HCT116 (cell line): ENCODE measurements around the gene ITPK1. TPM values are rescaled to one million over a fixed set of nuclear protein-coding genes. Genes with fewer than 3 reads are reported as not detected.

Experiments used
- ATAC-seq: fragments of 200-7000 bp; cut with Tn5 transposase; 2 replicates; pipeline ENCODE4 v1.9.1; 2020; ENCODE audit warnings: mild to moderate bottlenecking, moderate library complexity
- BruUV-seq: library from RNA; stranded (reverse); fragments of 400-500 nt; replicated peaks from 2 replicates; lab custom pipeline; 2021; lab: Mats Ljungman, UMichigan
- CTCF ChIA-PET: fragments of 300-600 bp; sonication (Branson Sonifier 250); formaldehyde crosslinking; loops from one replicate; lab custom pipeline; 2021; ENCODE audit warnings: antibody characterized with exemption; lab: Charles Lee
- POLR2A ChIA-PET: fragments of 300-600, 350-600 bp; sonication (Branson Sonifier 250); formaldehyde crosslinking; loops from one replicate; lab custom pipeline; 2021; ENCODE audit warnings: antibody characterized with exemption; lab: Charles Lee
- RAD21 ChIA-PET, 2 experiments: fragments of 300-600 bp; sonication (Branson Sonifier 250); formaldehyde crosslinking; loops; one replicate each; lab custom pipeline; 2023; ENCODE audit warnings: low total read pairs in 2 of 2; ENCODE audit not compliant: uncharacterized antibody in 2 of 2, unreplicated experiment in 2 of 2, low non-redundant PET in 1 of 2; lab: Charles Lee
- DNase-seq: peaks from one replicate; pipeline ENCODE4 v3.0.0-alpha.2; 2010; ENCODE audit warnings: low read depth, low spot score
- H2AFZ ChIP-seq: fragments of 200-600 bp; shearing (Covaris generic), sonication (generic); 2 replicates; pipeline ENCODE4 v1.6.1; 2017; ENCODE audit warnings: low read depth, mixed run types, mixed read lengths, antibody characterized with exemption, low read length; ENCODE audit not compliant: poor library complexity, severe bottlenecking
- H3K27ac ChIP-seq: 2 replicates; pipeline ENCODE4 v1.5.1; 2012; ENCODE audit warnings: low read depth, low read length
- H3K27me3 ChIP-seq: fragments of 200-600 bp; sonication (generic); 2 replicates; pipeline ENCODE4 v1.6.1; 2016; ENCODE audit warnings: mixed run types, low read length, mixed read lengths; ENCODE audit not compliant: insufficient read depth
- H3K36me3 ChIP-seq, 2 experiments: fragments of 200-500 bp in 1 of 2; fragments of 200-600 bp in 1 of 2; sonication (Bioruptor generic) in 1 of 2; sonication (generic) in 1 of 2; 2 replicates each; pipeline versions ENCODE4 v1.5.1 to v1.6.1; 2014 to 2016; ENCODE audit warnings: low read length in 2 of 2, inconsistent platforms in 1 of 2, mixed read lengths in 1 of 2, mixed run types in 1 of 2; ENCODE audit not compliant: insufficient read depth in 2 of 2, control insufficient read depth in 1 of 2
- H3K4me1 ChIP-seq, 2 experiments: fragments of 200-600 bp in 1 of 2; sonication (generic) in 1 of 2; 2 replicates each; pipeline versions ENCODE4 v1.5.1 to v1.6.1; 2012 to 2017; ENCODE audit warnings: low read length in 2 of 2, inconsistent platforms in 1 of 2, mild to moderate bottlenecking in 1 of 2, mixed read lengths in 1 of 2, mixed run types in 1 of 2, moderate library complexity in 1 of 2; ENCODE audit not compliant: insufficient read depth in 2 of 2, control insufficient read depth in 1 of 2
- H3K4me2 ChIP-seq: fragments of 200-600 bp; sonication (generic); 2 replicates; pipeline ENCODE4 v1.6.1; 2017; ENCODE audit warnings: mixed run types, low read length, mixed read lengths
- H3K4me3 ChIP-seq, 2 experiments: fragments of 200-600 bp in 1 of 2; sonication (generic) in 1 of 2; replicated peaks in 1 of 2; 2 replicates each; pipeline ENCODE4 v1.5.1; 2011 to 2016; ENCODE audit warnings: low read length in 2 of 2, control low read depth in 1 of 2, low read depth in 1 of 2, mild to moderate bottlenecking in 1 of 2, mixed read lengths in 1 of 2, mixed run types in 1 of 2
- H3K79me2 ChIP-seq: fragments of 200-600 bp; sonication (generic); 2 replicates; pipeline ENCODE4 v1.6.1; 2017; ENCODE audit warnings: mild to moderate bottlenecking, mixed run types, low read length, moderate library complexity, mixed read lengths; ENCODE audit not compliant: insufficient read depth
- H3K9ac ChIP-seq: fragments of 200-600 bp; sonication (generic); 2 replicates; pipeline ENCODE4 v1.6.1; 2016; ENCODE audit warnings: low read length, mixed read lengths
- H3K9me2 ChIP-seq: fragments of 200-600 bp; sonication (generic), shearing (Covaris generic); 2 replicates; pipeline ENCODE4 v1.6.1; 2017; ENCODE audit warnings: mixed run types, mild to moderate bottlenecking, moderate library complexity; ENCODE audit not compliant: insufficient read depth
- H3K9me3 ChIP-seq, 2 experiments: fragments of 200-500 bp in 1 of 2; fragments of 200-600 bp in 1 of 2; sonication (Bioruptor generic) in 1 of 2; sonication (generic) in 1 of 2; 2 replicates each; pipeline ENCODE4 v1.6.1; 2014 to 2017; ENCODE audit warnings: low read length in 2 of 2, mixed read lengths in 2 of 2, inconsistent platforms in 1 of 2, low read depth in 1 of 2, mild to moderate bottlenecking in 1 of 2, mixed run types in 1 of 2, moderate library complexity in 1 of 2; ENCODE audit not compliant: control insufficient read depth in 1 of 2, insufficient read depth in 1 of 2
- H4K20me1 ChIP-seq: fragments of 200-600 bp; sonication (generic), shearing (Covaris generic); 2 replicates; pipeline ENCODE4 v1.6.1; 2017; ENCODE audit warnings: mixed run types, mild to moderate bottlenecking, moderate library complexity; ENCODE audit not compliant: insufficient read depth
- CBX3 ChIP-seq: IDR thresholded peaks from 2 replicates; pipeline ENCODE4 v1.6.1; 2012; ENCODE audit warnings: low read depth
- CEBPB ChIP-seq: IDR thresholded peaks from 2 replicates; pipeline ENCODE4 v1.6.1; 2012; ENCODE audit warnings: low read depth
- EGR1 ChIP-seq: IDR thresholded peaks from 2 replicates; pipeline ENCODE4 v1.6.1; 2012; ENCODE audit warnings: low read depth
- EZH2phosphoT487 ChIP-seq: fragments of 200-600 bp; IDR thresholded peaks from 2 replicates; pipeline ENCODE4 v1.6.1; 2018; ENCODE audit warnings: antibody characterized with exemption, borderline replicate concordance
- FOSL1 ChIP-seq: IDR thresholded peaks from 2 replicates; pipeline ENCODE4 v1.6.1; 2012; ENCODE audit warnings: low read depth
- JUND ChIP-seq: IDR thresholded peaks from 2 replicates; pipeline ENCODE4 v1.6.1; 2012
- SRF ChIP-seq: IDR thresholded peaks from 2 replicates; pipeline ENCODE4 v1.6.1; 2012; ENCODE audit warnings: low read depth
- TCF7L2 ChIP-seq: IDR thresholded peaks from 2 replicates; pipeline ENCODE4 v1.7.0; 2011; ENCODE audit warnings: borderline replicate concordance, inconsistent platforms; ENCODE audit not compliant: insufficient read depth, insufficient read length; ENCODE audit errors: extremely low read depth
- ZFX ChIP-seq: fragments of 450-650 bp; IDR thresholded peaks from 2 replicates; pipeline ENCODE4 v1.6.1; 2017
- intact Hi-C: fragments of 100-400 bp; cut with micrococcal nuclease; formaldehyde crosslinking; loops from 2 replicates; pipeline ENCODE4 v1.10.0; 2022
- total RNA-seq: library from RNA; stranded (reverse); gene quantifications from one replicate; pipeline ENCODE4 v1.2.1, GENCODE V29; 2021; ENCODE audit not compliant: unreplicated experiment

The ITPK1 gene
- total RNA-seq, 1 experiment from 2014 or later = 70.2 TPM

- no peak for TF ChIP-seq FOSL1
- no peak for TF ChIP-seq TCF7L2
- TF ChIP-seq SRF = no peak
- TF ChIP-seq CBX3 = no peak
- no peak for TF ChIP-seq EZH2phosphoT487
Measured at GRCh38 chr14:93045211-93045674, 70.5 kb downstream of the ITPK1 start (continued).

GRCh38 chr14:93044556-93044955 lies 71.2 kb downstream of the ITPK1 start:
- Histone ChIP-seq H3K4me3 (peak overlapping the region in 1 of 2 experiments; percentile 45; a peak in 3 of 4 replicates), H3K4me1 (peaks cover 65 to 90% of the 10 kb centered on the region in 2 experiments), H3K27me3 (no peaks in the 10 kb centered on the region), H3K36me3 (no peaks in the 10 kb centered on the region), H3K9me3 (no peaks in the 10 kb centered on the region), H4K20me1 (no peaks in the 10 kb centered on the region), H3K4me2 (peak overlapping the region; percentile 76), H3K9ac (peak overlapping the region; percentile 57), H3K27ac (peak overlapping the region; percentile 86), H3K79me2 (peaks cover 33% of the 10 kb centered on the region; the same call in 1 of the 2 replicates), H2AFZ (no peak overlapping the region), H3K9me2 (no peaks in the 10 kb centered on the region)
- ChIA-PET RAD21 (no interaction called here), CTCF (interaction anchor here (1.4 kb wide), 1 partner anchor 10 kb away, joined by 5 read pairs; no protein-coding TSS in a partner anchor), POLR2A (no interaction called here)
- BruUV-seq = no TSS peak
- DNase-seq (no peak), ATAC-seq (no peak)
- TF ChIP-seq CBX3 (no peak), EZH2phosphoT487 (no peak), CEBPB (no peak), EGR1 (no peak), TCF7L2 (no peak), JUND (no peak)
- intact Hi-C loops = no loop called here

GRCh38 chr14:93044121-93044520 lies 71.6 kb downstream of the ITPK1 start:
- Histone ChIP-seq H3K27me3 (no peaks in the 10 kb centered on the region), H3K9me2 (no peaks in the 10 kb centered on the region)
- DNase-seq (peak; percentile 15), ATAC-seq (peak; percentile 25; the same call in 1 of the 2 replicates)
- BruUV-seq = TSS peak; percentile 92
- CTCF ChIA-PET = interaction anchor here (1.4 kb wide), 2 partner anchors 10 to 69 kb away, joined by 5 to 6 read pairs; no protein-coding TSS in a partner anchor
- TF ChIP-seq FOSL1 (no peak; the same call in 1 of the 2 replicates), CBX3 (no peak), ZFX (peak; percentile 14; the same call in 1 of the 2 replicates)
- TF ChIP-seq, all 23 proteins: peak for 1
- Histone ChIP-seq H3K4me1 (peaks cover 65 to 90% of the 10 kb centered on the region in 2 experiments), H3K4me2 (peak overlapping the region; percentile 76), H2AFZ (no peak overlapping the region), H3K9ac (peak overlapping the region; percentile 57), H3K27ac (peak overlapping the region; percentile 86), H3K79me2 (peaks cover 33% of the 10 kb centered on the region; the same call in 1 of the 2 replicates), H3K4me3 (peak overlapping the region; percentile 15 to 45), H3K9me3 (no peaks in the 10 kb centered on the region), H3K36me3 (no peaks in the 10 kb centered on the region), H4K20me1 (no peaks in the 10 kb centered on the region)
- RAD21 ChIA-PET = interaction anchor here in 1 of 2 experiments (0.5 kb wide), 1 partner anchor 892 kb away, joined by 3 read pairs; no protein-coding TSS in a partner anchor
- intact Hi-C loops = no loop called here
- POLR2A ChIA-PET = no interaction called here
